Breast epithelium (tissue), 4 donors: ENCODE measurements around the gene MAT2A. TPM values are rescaled to one million over a fixed set of nuclear protein-coding genes. Genes with fewer than 3 reads are reported as not detected.
A peak's percentile ranks its signal among the peaks of the same experiment; 100 is the strongest.

Experiments used
- DNase-seq, 2 donors: peaks; one replicate each; pipeline ENCODE4 v3.0.0-alpha.2; 2019; ENCODE audit warnings: low spot score in 2 of 2
- H3K27ac ChIP-seq, 2 donors: fragments of 200-600 bp; sonication (generic) in 1 of 2; one replicate each; pipeline ENCODE4 v1.5.1; 2016 to 2019; ENCODE audit warnings: mild to moderate bottlenecking in 1 of 2
- H3K27me3 ChIP-seq, 2 donors: fragments of 200-600 bp; sonication (generic) in 1 of 2; one replicate each; pipeline versions ENCODE4 v1.5.1 to v1.6.0; 2017 to 2019; ENCODE audit warnings: control low read depth in 1 of 2, mild to moderate bottlenecking in 1 of 2
- H3K36me3 ChIP-seq: fragments of 200-600 bp; one replicate; pipeline ENCODE4 v1.5.1; 2019
- H3K4me1 ChIP-seq, 2 donors: fragments of 200-600 bp; sonication (generic); one replicate each; pipeline ENCODE4 v1.5.1; 2016 to 2019; ENCODE audit warnings: control low read depth in 1 of 2
- H3K4me3 ChIP-seq, 3 donors: fragments of 200-600 bp; sonication (generic); 1 replicate in 2 of 3; 2 replicates in 1 of 3; pipeline ENCODE4 v1.5.1; 2016 to 2019; ENCODE audit warnings: mild to moderate bottlenecking in 3 of 3, moderate library complexity in 2 of 3
- H3K9me3 ChIP-seq, 2 donors: fragments of 200-600 bp; sonication (generic) in 1 of 2; one replicate each; pipeline ENCODE4 v1.5.1; 2016 to 2019; ENCODE audit warnings: control low read depth in 1 of 2
- CTCF ChIP-seq, 3 donors: fragments of 450-650 bp; IDR thresholded peaks; one replicate each; pipeline ENCODE4 v1.5.1; 2016 to 2017; ENCODE audit warnings: antibody characterized with exemption in 3 of 3, mild to moderate bottlenecking in 3 of 3, moderate library complexity in 3 of 3
- POLR2A ChIP-seq: fragments of 450-650 bp; IDR thresholded peaks from one replicate; pipeline ENCODE4 v1.6.1; 2016; ENCODE audit warnings: antibody characterized with exemption, mild to moderate bottlenecking, moderate library complexity
- POLR2AphosphoS5 ChIP-seq, 3 donors: sonication (generic); formaldehyde crosslinking; IDR thresholded peaks; one replicate each; pipeline ENCODE4 v1.6.1; 2017; ENCODE audit warnings: antibody characterized with exemption in 3 of 3
- intact Hi-C: fragments of 100-400 bp; cut with DNase I; formaldehyde crosslinking; loops from one replicate; pipeline ENCODE4 v1.15.1; 2023; ENCODE audit warnings: low total_unique reads
- total RNA-seq, 3 donors: library from RNA; depleted of rRNA; stranded (reverse); fragments of >200 nt; gene quantifications; one replicate each; pipeline ENCODE4 v1.1.0, GENCODE V29; 2016

MAT2A gene
- total RNA-seq, 3 donors from 2014 or later, result 180 to 263 (median 236) TPM

GRCh38 chr2:85537600-85538506 lies 1.1 kb upstream of the MAT2A start:
- intact Hi-C loops, result loop anchor here (5.0 to 10.0 kb wide), 2 partner anchors 101 to 213 kb away; partner anchors contain the start of gene TGOLN2
- Histone ChIP-seq H3K36me3 (no peaks in the 10 kb centered on the region), H3K4me3 (peak overlapping the region; percentile 92 to 97 (median 95)), H3K27ac (peak overlapping the region; percentile 92 to 99), H3K27me3 (no peaks in the 10 kb centered on the region), H3K4me1 (peaks cover 0 to 16% of the 10 kb centered on the region in 2 donors), H3K9me3 (no peaks in the 10 kb centered on the region)
- TF ChIP-seq POLR2AphosphoS5 (IDR thresholded peaks at IDR 0.05), result peak in 2 of 3 donors; percentile 16 to 24
- no peak for TF ChIP-seq POLR2A
- DNase-seq, result peak; percentile 56 to 59

GRCh38 chr2:85539361-85540132 lies 579 bp downstream of the MAT2A start:
- intact Hi-C loops, result loop anchor here (5.0 to 10.0 kb wide), 2 partner anchors 102 to 215 kb away; partner anchors contain the start of gene TGOLN2
- no peaks in the 10 kb centered on the region for H3K27me3 ChIP-seq
- peak overlapping the region; percentile 92 to 97 (median 95) for H3K4me3 ChIP-seq
- peak overlapping the region; percentile 92 to 99 for H3K27ac ChIP-seq
- H3K9me3 ChIP-seq, result no peaks in the 10 kb centered on the region
- peaks cover 0 to 16% of the 10 kb centered on the region in 2 donors for H3K4me1 ChIP-seq
- peak; percentile 60 to 67 for DNase-seq
- H3K36me3 ChIP-seq, result no peaks in the 10 kb centered on the region
- TF ChIP-seq CTCF (IDR thresholded peaks at IDR 0.05) (no peak), POLR2AphosphoS5 (IDR thresholded peaks at IDR 0.05) (peak in 2 of 3 donors; percentile 51 to 78), POLR2A (no peak)

GRCh38 chr2:85540133-85540648 lies 1.2 kb downstream of the MAT2A start:
- Histone ChIP-seq H3K36me3 (no peaks in the 10 kb centered on the region), H3K4me1 (peaks cover 0 to 16% of the 10 kb centered on the region in 2 donors), H3K27me3 (no peaks in the 10 kb centered on the region), H3K9me3 (no peaks in the 10 kb centered on the region), H3K4me3 (peak overlapping the region; percentile 92 to 97 (median 95)), H3K27ac (peak overlapping the region; percentile 92 to 99)
- DNase-seq, result no peak
- intact Hi-C loops, result no loop called here
- TF ChIP-seq CTCF (IDR thresholded peaks at IDR 0.05), result no peak
- TF ChIP-seq POLR2AphosphoS5 (IDR thresholded peaks at IDR 0.05), result no peak
- TF ChIP-seq POLR2A, result no peak

- intact Hi-C loops, result no loop called here
- Histone ChIP-seq H3K27me3 (no peaks in the 10 kb centered on the region), H3K27ac (peak overlapping the region; percentile 6 to 51), H3K36me3 (no peaks in the 10 kb centered on the region), H3K4me3 (peak overlapping the region; percentile 92 to 97 (median 95)), H3K9me3 (no peaks in the 10 kb centered on the region), H3K4me1 (peaks cover 0 to 16% of the 10 kb centered on the region in 2 donors)
- TF ChIP-seq CTCF (IDR thresholded peaks at IDR 0.05), result no peak
- TF ChIP-seq POLR2AphosphoS5 (IDR thresholded peaks at IDR 0.05), result no peak
- no peak for TF ChIP-seq POLR2A
- no peak for DNase-seq
These were observed 2.3 kb downstream of the MAT2A start for GRCh38 chr2:85541262-85541661.

GRCh38 chr2:85541753-85542457 lies 2.9 kb downstream of the MAT2A start:
- H3K4me1 ChIP-seq, result peaks cover 0 to 16% of the 10 kb centered on the region in 2 donors

More at GRCh38 chr2:85541753-85542457, 2.9 kb downstream of the MAT2A start:
- DNase-seq, result no peak
- Histone ChIP-seq H3K27me3 (no peaks in the 10 kb centered on the region), H3K9me3 (no peaks in the 10 kb centered on the region), H3K4me3 (peak overlapping the region; percentile 92 to 97 (median 95)), H3K36me3 (no peaks in the 10 kb centered on the region), H3K27ac (peak overlapping the region; percentile 6 to 51)
- intact Hi-C loops, result no loop called here
- TF ChIP-seq POLR2A (no peak), POLR2AphosphoS5 (IDR thresholded peaks at IDR 0.05) (no peak), CTCF (IDR thresholded peaks at IDR 0.05) (no peak)
